KOPT-K1 (cell line): ENCODE measurements around the gene RREB1.

ENCODE experiments used
- H3K27ac ChIP-seq: fragments of 200-600 bp; sonication (generic); 2 replicates; pipeline ENCODE4 v1.5.1; 2016; ENCODE audit warnings: antibody characterized with exemption, mild to moderate bottlenecking, low read depth, low read length; ENCODE audit not compliant: poor library complexity, severe bottlenecking
- H3K36me3 ChIP-seq: fragments of 200-600 bp; sonication (generic); 2 replicates; pipeline ENCODE4 v1.5.1; 2017; ENCODE audit warnings: antibody characterized with exemption, mild to moderate bottlenecking, low read length, moderate library complexity; ENCODE audit not compliant: insufficient read depth
- H3K9me3 ChIP-seq: fragments of 200-600 bp; sonication (generic); 2 replicates; pipeline ENCODE4 v1.5.1; 2017; ENCODE audit warnings: antibody characterized with exemption, low read length, mild to moderate bottlenecking; ENCODE audit not compliant: insufficient read depth, poor library complexity, severe bottlenecking

The RREB1 gene

DNA sequence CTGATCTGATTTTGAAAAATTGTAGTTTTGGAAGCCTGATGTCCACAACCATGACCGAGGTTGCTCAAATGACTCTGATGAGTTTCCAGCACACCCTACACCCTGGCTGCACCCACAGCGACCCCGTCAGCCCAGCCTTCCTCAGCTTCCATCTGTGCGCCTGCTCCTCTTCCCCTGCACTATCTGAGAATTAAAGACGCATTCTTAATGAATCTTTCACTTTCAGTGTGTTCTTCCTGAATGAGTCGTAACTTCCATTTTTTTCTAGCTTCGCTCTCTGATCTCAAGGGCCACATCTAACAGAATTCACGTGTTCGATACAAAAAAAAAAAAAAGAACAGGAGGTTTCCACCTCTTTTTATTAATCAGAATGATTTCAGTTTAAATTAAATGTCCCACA lies 21.3 kb upstream of the RREB1 start:
- H3K9me3 ChIP-seq: no peaks in the 10 kb centered on the region
- peak overlapping the region; percentile 62 for H3K27ac ChIP-seq
- H3K36me3 ChIP-seq: no peaks in the 10 kb centered on the region

DNA sequence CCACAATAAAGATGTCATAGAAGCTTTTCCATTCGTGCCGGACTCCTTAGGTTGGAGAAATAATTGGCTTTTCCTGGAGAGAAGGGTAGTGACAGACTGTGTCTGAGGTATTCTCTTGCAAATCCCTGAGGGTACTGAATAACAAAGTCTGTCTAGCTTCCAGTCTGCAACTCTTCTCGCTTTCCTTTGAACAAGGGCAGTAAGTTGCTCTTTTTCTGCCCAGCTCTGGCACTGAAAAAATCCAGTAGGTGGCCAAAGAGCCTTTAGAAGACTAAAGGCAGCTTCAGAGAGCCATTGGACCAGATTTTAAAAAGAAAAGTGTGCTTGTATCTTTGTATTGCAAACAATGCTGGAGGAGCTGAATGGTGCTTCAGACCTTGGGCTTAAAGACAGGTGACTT lies 20.7 kb upstream of the RREB1 start:
- Histone ChIP-seq H3K36me3 (no peaks in the 10 kb centered on the region), H3K9me3 (no peaks in the 10 kb centered on the region), H3K27ac (peak overlapping the region; percentile 62)

GRCh38 chr6:7087491-7087979 lies 20.2 kb upstream of the RREB1 start:
- peak overlapping the region; percentile 62 for H3K27ac ChIP-seq
- no peaks in the 10 kb centered on the region for H3K9me3 ChIP-seq
- H3K36me3 ChIP-seq: no peaks in the 10 kb centered on the region

- no peaks in the 10 kb centered on the region for H3K36me3 ChIP-seq
- H3K9me3 ChIP-seq: no peaks in the 10 kb centered on the region
- peak overlapping the region; percentile 62 for H3K27ac ChIP-seq
Measured at GRCh38 chr6:7088076-7088742, 19.6 kb upstream of the RREB1 start.

DNA sequence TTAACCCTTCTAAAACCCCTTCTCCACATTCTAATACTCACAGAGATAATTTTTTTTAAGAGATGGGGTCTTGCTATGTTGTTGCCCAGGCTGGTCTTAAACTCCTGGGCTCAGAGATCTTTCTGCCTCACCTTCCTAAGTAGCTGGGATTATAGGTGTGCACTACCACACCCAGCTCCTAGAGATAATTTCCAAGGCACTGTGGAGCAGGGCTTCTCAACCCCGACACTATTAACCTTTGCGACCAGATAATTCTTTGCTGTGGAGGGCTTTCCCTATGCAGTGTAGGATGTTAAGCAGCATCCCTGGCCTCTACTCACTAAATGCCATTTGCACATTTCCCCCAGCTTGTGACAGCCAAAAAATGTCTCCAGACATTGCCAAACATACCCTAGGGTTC lies 8.8 kb upstream of the RREB1 start:
- no peak overlapping the region for H3K27ac ChIP-seq

DNA sequence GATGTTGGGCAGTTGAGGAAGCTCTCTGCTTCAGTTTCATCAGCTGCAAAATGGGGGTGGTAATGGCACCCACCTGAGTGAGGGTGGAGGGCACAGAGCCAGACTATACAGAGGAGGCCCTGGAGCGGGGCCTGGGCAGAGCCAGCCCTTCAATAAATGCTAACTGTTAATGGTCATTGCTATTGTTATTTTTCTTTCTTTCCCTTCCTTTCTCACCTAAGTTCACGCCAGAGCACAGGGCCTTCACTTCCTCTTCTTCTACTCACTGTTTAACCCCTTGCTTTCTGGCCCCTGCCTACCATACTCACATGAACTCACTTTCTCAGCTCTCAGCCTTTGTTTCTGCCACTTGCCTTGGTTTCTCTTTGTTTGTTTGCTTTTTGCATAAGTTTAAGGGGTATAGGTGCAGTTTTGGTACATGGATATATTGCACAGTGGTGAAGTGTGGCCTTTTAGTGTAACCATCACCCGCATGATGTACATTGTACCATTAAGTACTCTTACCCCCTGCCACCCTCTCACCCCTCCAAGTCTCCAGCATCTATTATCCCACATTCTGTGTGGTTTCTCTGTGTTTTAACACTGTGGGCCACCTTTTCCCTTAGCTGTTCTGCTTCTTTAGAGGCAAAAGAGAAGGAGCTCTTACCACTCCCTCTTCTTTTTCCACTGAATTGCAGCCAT lies 7.5 kb upstream of the RREB1 start:
- no peaks in the 10 kb centered on the region for H3K36me3 ChIP-seq
- H3K9me3 ChIP-seq: no peaks in the 10 kb centered on the region
- no peak overlapping the region for H3K27ac ChIP-seq

More for the DNA sequence above, 8.8 kb upstream of the RREB1 start:
- no peaks in the 10 kb centered on the region for H3K36me3 ChIP-seq
- no peaks in the 10 kb centered on the region for H3K9me3 ChIP-seq

DNA sequence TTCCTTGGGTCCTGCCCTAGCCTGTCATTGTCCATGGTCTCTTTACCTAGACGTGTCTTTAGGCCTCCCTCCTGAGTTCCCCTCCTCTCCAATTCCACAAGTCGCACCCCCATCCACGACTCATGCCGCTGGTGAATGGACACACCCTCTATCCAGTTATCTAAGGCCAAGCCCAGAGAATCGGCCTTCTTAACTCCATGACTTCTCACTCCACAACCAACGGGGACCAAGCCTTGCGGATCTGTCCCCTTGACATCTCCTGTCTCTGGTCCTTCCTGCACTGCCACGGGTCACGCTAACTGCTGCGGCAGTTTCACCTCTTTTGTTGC lies 7.0 kb upstream of the RREB1 start:
- H3K9me3 ChIP-seq: no peaks in the 10 kb centered on the region
- no peak overlapping the region for H3K27ac ChIP-seq
- no peaks in the 10 kb centered on the region for H3K36me3 ChIP-seq

GRCh38 chr6:7101290-7101689 lies 6.5 kb upstream of the RREB1 start:
- H3K9me3 ChIP-seq: no peaks in the 10 kb centered on the region
- no peak overlapping the region for H3K27ac ChIP-seq
- H3K36me3 ChIP-seq: no peaks in the 10 kb centered on the region

- no peak overlapping the region for H3K27ac ChIP-seq
- no peaks in the 10 kb centered on the region for H3K9me3 ChIP-seq
- no peaks in the 10 kb centered on the region for H3K36me3 ChIP-seq
Measured at GRCh38 chr6:7104752-7105151, 3.0 kb upstream of the RREB1 start.

DNA sequence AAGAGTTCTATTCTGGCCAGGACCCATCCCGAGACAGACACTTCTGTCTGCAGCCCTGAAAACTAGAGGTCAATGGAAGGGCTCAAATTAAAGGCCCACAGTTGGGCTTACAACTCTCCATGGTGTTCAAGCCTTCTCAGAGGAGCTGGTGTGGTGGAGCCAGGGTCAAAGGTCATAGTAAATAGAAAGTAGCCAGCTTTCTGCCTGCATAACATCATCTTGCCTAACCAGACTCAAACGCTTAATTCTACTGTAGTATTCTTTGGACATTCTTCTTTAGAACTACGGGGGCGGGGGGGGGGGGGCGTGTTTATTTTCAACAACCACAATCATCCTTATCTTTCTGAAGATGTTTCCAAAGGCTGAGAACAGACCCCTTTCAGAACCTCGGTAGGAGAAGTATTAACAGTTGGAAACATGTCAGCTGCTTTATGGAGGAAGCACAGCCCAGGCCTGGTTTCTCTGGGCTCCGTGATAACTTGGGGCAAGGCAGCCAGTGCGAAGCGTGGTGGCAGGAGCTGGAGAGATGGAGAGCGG lies 1.5 kb upstream of the RREB1 start:
- Histone ChIP-seq H3K9me3 (no peaks in the 10 kb centered on the region), H3K36me3 (no peaks in the 10 kb centered on the region), H3K27ac (peak overlapping the region; percentile 78)

DNA sequence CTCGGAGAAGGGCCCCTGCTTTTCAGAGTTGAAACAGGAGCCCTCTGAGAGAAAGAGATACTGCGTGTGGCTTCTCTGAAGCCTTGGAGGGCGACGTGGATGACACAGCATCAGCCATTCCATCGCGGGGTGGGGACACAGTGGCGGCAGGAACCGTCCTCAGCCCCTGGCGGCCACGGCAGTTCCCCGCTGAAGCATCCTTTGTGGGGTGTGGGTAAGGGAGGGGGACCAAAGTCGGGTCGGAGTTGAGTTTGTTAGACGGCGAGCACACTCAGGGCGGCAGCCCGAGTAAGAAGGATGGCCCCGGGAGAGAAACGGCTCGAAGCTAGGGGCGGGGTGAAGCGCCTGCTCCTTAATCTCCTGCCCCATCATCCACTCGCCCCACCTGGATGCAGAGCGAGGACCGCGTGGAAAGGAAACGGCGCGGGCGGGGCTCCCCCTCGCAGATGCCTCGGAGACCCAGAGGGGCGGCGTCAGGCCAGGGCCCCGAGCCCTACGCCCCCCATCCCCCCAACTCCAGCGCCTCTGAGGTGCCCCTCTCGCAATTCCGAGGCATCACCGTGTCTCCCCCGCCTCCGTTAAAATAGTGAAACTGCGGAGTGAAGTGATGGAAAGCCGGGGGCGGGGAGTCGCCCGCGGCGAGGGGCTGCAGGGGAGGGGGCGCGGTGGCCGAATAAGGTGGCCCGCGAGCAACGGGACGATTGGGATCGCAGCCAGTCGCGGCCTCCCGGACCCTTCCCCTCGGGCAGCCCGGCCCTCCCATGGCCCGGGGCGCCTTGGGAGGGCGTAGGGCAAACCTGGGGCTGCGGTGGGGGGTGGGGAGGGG lies 796 bp upstream of the RREB1 start:
- H3K27ac ChIP-seq: peak overlapping the region; percentile 78

GRCh38 chr6:7108196-7108963 lies 619 bp downstream of the RREB1 start:
- peak overlapping the region; percentile 78 for H3K27ac ChIP-seq
- H3K36me3 ChIP-seq: no peaks in the 10 kb centered on the region

More for the DNA sequence above, 796 bp upstream of the RREB1 start:
- Histone ChIP-seq H3K36me3 (no peaks in the 10 kb centered on the region), H3K9me3 (no peaks in the 10 kb centered on the region)

DNA sequence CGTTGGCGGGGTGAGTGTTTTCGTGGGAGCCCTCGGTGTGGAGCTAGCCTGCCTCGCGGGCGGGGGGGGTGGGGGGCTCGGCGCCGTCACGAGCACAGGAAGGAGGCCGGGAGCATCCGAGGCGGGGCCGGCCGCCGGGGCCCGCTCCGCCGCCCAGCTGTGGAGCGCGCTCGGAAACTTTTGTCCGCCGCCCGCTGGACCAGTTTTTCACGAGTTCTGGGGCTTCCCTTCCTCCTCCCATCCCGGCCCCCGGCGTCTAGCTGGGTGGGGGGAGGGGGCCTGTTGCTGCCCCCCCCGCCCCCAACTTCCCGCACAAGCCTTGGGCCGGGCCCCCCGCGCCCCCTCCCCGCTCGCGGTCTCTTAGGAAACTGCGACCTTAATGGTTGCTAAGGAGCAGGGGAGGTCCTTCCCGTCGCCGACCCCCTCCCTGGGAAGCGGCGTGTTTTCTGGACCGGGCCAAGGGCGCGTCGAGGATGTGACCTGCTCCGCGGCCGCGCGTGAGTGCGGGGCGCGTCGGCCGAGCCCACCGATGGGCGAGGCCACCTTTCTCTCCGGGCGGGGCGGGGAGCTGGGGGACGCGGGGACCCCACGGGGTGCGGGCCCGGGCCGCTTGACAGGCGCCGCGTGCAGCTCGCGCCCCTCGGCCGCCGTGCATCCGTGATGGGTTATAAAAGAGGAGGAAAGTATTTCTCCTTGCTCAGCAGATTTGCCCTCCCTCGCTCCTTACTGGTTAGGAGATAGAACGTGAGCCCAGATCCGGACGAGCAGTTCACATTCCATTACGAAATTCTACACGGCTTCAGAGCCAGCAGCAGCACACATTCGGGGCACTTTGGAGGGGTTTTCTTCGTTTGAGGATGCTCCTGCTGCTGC lies 1.4 kb downstream of the RREB1 start:
- H3K9me3 ChIP-seq: no peaks in the 10 kb centered on the region
- no peaks in the 10 kb centered on the region for H3K36me3 ChIP-seq
- peak overlapping the region; percentile 78 for H3K27ac ChIP-seq

More at GRCh38 chr6:7108196-7108963, 619 bp downstream of the RREB1 start:
- no peaks in the 10 kb centered on the region for H3K9me3 ChIP-seq
